Stimulated activated CD8-positive, alpha-beta memory T cell treated with anti-CD3 and anti-CD28 coated beads, Interleukin-15, amount 100 ng/mL, for 24 hours (primary cell): ENCODE measurements around the gene KRTAP5-4.

Source experiments
- DNase-seq: peaks from one replicate; pipeline ENCODE4 v3.0.0-alpha.2; 2020; ENCODE audit warnings: low read depth

KRTAP5-4 gene

GRCh38 chr11:1572197-1573076, 49.5 kb downstream of the KRTAP5-4 start, which contains the start of gene DUSP8:
TSS of gene DUSP8 (minus strand) at chr11:1572271. CDS start at chr11:1565826, 6,445 bp downstream.
- peak; percentile 81 for DNase-seq

- no peak for DNase-seq
These were observed 50.2 kb downstream of the KRTAP5-4 start for GRCh38 chr11:1571760-1572196.
